Gastroesophageal sphincter (tissue), 4 donors: Measurements from ENCODE around the gene NUDT4. TPM values are rescaled to one million over a fixed set of nuclear protein-coding genes. Genes with fewer than 3 reads are reported as not detected.

Experiments used
- ATAC-seq: fragments of 150-250 bp; one replicate; pipeline ENCODE4 v1.9.1; 2016; ENCODE audit warnings: mild to moderate bottlenecking, moderate library complexity
- H3K27ac ChIP-seq, 4 donors: fragments of 200-600 bp; sonication (generic) in 3 of 4; 1 replicate in 3 of 4; 2 replicates in 1 of 4; pipeline ENCODE4 v1.5.1; 2016 to 2019
- H3K27me3 ChIP-seq: fragments of 200-600 bp; sonication (generic); one replicate; pipeline ENCODE4 v1.5.1; 2019
- H3K36me3 ChIP-seq, 2 donors: fragments of 200-600 bp; sonication (generic); one replicate each; pipeline ENCODE4 v1.5.1; 2019; ENCODE audit warnings: control low read depth in 1 of 2
- H3K4me1 ChIP-seq, 3 donors: fragments of 200-600 bp; sonication (generic); 1 replicate in 2 of 3; 2 replicates in 1 of 3; pipeline ENCODE4 v1.5.1; 2016 to 2019; ENCODE audit warnings: control low read depth in 2 of 3
- H3K4me3 ChIP-seq, 2 donors: fragments of 200-600 bp; sonication (generic); one replicate each; pipeline ENCODE4 v1.5.1; 2019; ENCODE audit warnings: mild to moderate bottlenecking in 1 of 2, moderate library complexity in 1 of 2
- H3K9me3 ChIP-seq, 3 donors: fragments of 200-600 bp; sonication (generic); one replicate each; pipeline ENCODE4 v1.5.1; 2017 to 2019; ENCODE audit warnings: control low read depth in 2 of 3
- CTCF ChIP-seq, 4 experiments: fragments of 200-600 bp in 2 of 4; fragments of 450-650 bp in 2 of 4; sonication (generic) in 1 of 4; IDR thresholded peaks; one replicate each; pipeline ENCODE4 v1.5.1; 2017 to 2019; ENCODE audit warnings: antibody characterized with exemption in 4 of 4, mild to moderate bottlenecking in 2 of 4, moderate library complexity in 2 of 4
- EP300 ChIP-seq: sonication (generic); formaldehyde crosslinking; IDR thresholded peaks from one replicate; pipeline ENCODE4 v1.6.1; 2017; ENCODE audit warnings: antibody characterized with exemption, mild to moderate bottlenecking
- POLR2A ChIP-seq, 2 donors: fragments of 450-650 bp; IDR thresholded peaks; one replicate each; pipeline ENCODE4 v1.6.1; 2017; ENCODE audit warnings: antibody characterized with exemption in 2 of 2, mild to moderate bottlenecking in 2 of 2, moderate library complexity in 1 of 2
- POLR2AphosphoS5 ChIP-seq: sonication (generic); formaldehyde crosslinking; IDR thresholded peaks from one replicate; pipeline ENCODE4 v1.6.1; 2017; ENCODE audit warnings: antibody characterized with exemption
- WGBS, 2 donors: methylation state at CpG; one replicate each; pipeline ENCODE4 v1.1.5; 2018; ENCODE audit warnings: low coverage in 1 of 2; 5-methylcytosine and 5-hydroxymethylcytosine counted together
- total RNA-seq, 4 donors: library from RNA; depleted of rRNA; stranded (reverse); fragments of >200 nt; gene quantifications; one replicate each; pipeline ENCODE4 v1.1.0, GENCODE V29; 2016

NUDT4 gene
- total RNA-seq, 4 donors from 2014 or later: 91.2 to 146 (median 94.3) TPM

DNA sequence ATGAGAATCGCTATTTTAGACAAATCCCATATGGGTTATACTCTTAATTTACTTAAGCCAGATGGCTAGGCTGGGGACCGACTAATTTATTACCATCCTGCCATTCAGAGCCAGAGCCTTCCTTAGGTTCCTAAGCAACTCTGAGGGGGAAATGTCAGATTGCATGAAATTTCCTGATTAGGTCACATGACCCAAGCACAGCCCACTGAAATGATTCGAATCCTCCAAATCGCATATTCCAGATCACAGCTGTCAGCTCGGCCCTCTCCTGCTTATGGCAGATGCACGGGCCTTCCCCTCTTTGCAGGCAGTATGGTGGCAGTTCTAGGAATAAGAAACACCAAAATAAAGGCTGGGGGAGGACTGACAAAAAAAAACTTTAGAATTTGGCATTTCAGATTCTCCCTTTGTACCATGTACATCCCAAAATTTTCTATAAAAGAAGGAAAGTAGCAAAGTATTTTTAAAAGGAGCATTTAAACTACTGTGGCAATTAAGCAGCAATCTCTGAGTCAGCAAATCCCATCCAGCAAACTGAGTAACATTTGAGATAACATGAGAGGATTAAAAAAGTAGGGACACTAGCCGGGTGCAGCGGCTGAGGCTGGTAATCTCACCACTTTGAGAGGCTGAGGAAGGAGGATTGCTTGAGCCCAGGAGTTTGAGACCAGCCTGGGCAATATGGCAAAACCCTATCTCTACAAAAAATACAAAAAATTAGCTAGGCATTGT, 30.5 kb upstream of the NUDT4 start:
- H3K27me3 ChIP-seq: no peaks in the 10 kb centered on the region
- H3K36me3 ChIP-seq: no peaks in the 10 kb centered on the region
- TF ChIP-seq CTCF (IDR thresholded peaks at IDR 0.05): no peak
- no peak overlapping the region for H3K27ac ChIP-seq
- no peak overlapping the region for H3K4me3 ChIP-seq
- peaks cover 0 to 5% (median 0%) of the 10 kb centered on the region in 3 donors for H3K4me1 ChIP-seq
- no peak for ATAC-seq
- WGBS, 2 donors: 58 to 75% methylated on average over 6 to 8 of the region's 8 CpGs
- H3K9me3 ChIP-seq: no peaks in the 10 kb centered on the region

DNA sequence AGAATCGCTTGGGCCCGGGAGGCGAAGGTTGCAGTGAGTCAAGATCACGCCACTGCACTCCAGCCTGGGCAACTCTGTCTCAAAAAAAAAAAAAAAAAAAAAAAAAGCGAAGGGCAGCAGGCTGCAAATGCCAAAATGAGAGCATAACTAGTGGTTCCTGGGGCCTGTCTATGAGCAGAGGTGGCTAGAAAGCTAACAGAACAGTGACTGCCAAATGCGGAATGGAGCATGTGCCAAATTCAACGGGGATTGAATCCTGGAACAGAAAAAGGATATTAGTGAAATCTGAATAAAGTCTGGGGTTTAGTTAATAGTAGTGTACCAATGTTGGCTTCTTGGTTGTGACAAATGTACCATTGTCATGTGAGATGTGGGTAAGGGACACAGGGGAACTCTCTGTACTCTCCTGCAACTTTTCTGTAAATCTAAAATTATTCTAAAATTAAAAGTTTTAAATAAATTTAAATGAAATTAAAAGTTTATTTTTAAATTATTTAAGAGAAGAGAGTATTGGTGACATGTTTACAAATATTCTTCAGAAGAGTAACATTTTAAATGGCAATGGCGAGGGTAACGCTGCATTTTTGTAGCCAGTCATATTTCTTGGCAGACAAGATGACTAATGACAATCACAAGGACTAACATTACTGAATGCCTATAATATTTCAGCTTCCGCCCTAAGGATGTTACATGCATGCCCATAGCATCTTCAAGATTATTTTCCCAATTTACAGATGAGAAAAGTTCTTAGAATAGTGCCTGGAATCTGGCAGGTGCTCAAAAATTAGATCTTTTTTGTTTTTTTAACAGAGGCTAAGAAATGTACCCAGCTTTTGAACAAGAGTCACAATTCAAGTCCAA, 28.9 kb upstream of the NUDT4 start:
- Histone ChIP-seq H3K4me1 (peaks cover 0 to 5% (median 0%) of the 10 kb centered on the region in 3 donors), H3K27me3 (no peaks in the 10 kb centered on the region), H3K27ac (no peak overlapping the region), H3K36me3 (no peaks in the 10 kb centered on the region), H3K4me3 (no peak overlapping the region), H3K9me3 (no peaks in the 10 kb centered on the region)
- TF ChIP-seq POLR2A (IDR thresholded peaks at IDR 0.05): no peak
- TF ChIP-seq CTCF (IDR thresholded peaks at IDR 0.05): no peak
- no peak for TF ChIP-seq EP300
- TF ChIP-seq POLR2AphosphoS5: no peak
- no peak for ATAC-seq
- 39 to 70% methylated on average over 5 to 9 of the region's 10 CpGs for WGBS, 2 donors

- WGBS, 2 donors: 80% methylated on average over 1 of the region's 1 CpG; no CpG with 5 or more reads in 1 of the 2 donors
- H3K27me3 ChIP-seq: no peaks in the 10 kb centered on the region
These were observed 26.0 kb upstream of the NUDT4 start for GRCh38 chr12:93351726-93352125.

DNA sequence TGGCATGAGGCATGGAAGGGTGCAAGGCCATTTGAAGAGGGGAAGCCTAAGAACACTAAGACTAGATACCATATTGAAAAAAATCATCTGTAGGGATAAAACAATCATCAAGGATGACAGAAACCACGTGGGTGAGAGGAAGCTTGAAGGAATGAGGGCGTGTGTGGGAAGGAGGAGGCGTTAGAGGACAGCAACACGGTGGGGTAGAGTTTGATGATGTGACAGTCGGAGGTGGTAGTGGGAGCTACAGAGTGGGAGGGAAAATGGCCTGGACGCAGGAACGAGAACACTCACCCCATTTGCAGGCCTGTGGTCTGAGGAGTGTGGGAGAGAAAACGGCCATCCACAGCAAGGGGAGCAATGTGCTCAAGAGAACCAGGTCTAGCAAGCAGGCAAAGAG, 25.4 kb upstream of the NUDT4 start:
- ATAC-seq: no peak
- H3K9me3 ChIP-seq: no peaks in the 10 kb centered on the region
- TF ChIP-seq CTCF (IDR thresholded peaks at IDR 0.05): no peak
- no peak for TF ChIP-seq POLR2AphosphoS5
- TF ChIP-seq EP300: no peak
- TF ChIP-seq POLR2A (IDR thresholded peaks at IDR 0.05): no peak
- no peak overlapping the region for H3K4me3 ChIP-seq
- peaks cover 0 to 5% (median 0%) of the 10 kb centered on the region in 3 donors for H3K4me1 ChIP-seq
- no peaks in the 10 kb centered on the region for H3K36me3 ChIP-seq
- H3K27ac ChIP-seq: no peak overlapping the region
- H3K27me3 ChIP-seq: no peaks in the 10 kb centered on the region
- 69 to 85% methylated on average over 5 to 7 of the region's 8 CpGs for WGBS, 2 donors

More at GRCh38 chr12:93351726-93352125, 26.0 kb upstream of the NUDT4 start:
- TF ChIP-seq POLR2AphosphoS5: no peak
- TF ChIP-seq EP300: no peak
- TF ChIP-seq CTCF (IDR thresholded peaks at IDR 0.05): no peak
- no peak for TF ChIP-seq POLR2A (IDR thresholded peaks at IDR 0.05)
- peaks cover 0 to 5% (median 0%) of the 10 kb centered on the region in 3 donors for H3K4me1 ChIP-seq
- ATAC-seq: no peak
- no peaks in the 10 kb centered on the region for H3K9me3 ChIP-seq
- no peaks in the 10 kb centered on the region for H3K36me3 ChIP-seq
- H3K4me3 ChIP-seq: no peak overlapping the region
- no peak overlapping the region for H3K27ac ChIP-seq
